ENCODE measurements around the gene CEP290.

CEP290 gene

GRCh38 chr12:88111074-88111652, 30.7 kb downstream of the CEP290 start:
- Mint-ChIP-seq H3K4me3 (no peak overlapping the region), H3K9me3 (no peaks in the 10 kb centered on the region), H3K4me1 (no peaks in the 10 kb centered on the region), H3K36me3 (peaks cover 44% of the 10 kb centered on the region), H3K27ac (no peak overlapping the region), H3K27me3 (no peaks in the 10 kb centered on the region)
- no peak for ATAC-seq

- Mint-ChIP-seq H3K9me3 (no peaks in the 10 kb centered on the region), H3K4me1 (no peaks in the 10 kb centered on the region), H3K4me3 (no peak overlapping the region), H3K36me3 (peaks cover 47% of the 10 kb centered on the region), H3K27me3 (no peaks in the 10 kb centered on the region), H3K27ac (no peak overlapping the region)
- ATAC-seq = no peak
These were observed 33.9 kb downstream of the CEP290 start for GRCh38 chr12:88108021-88108420.

GRCh38 chr12:88093573-88093972, 48.3 kb downstream of the CEP290 start:
- Mint-ChIP-seq H3K36me3 (peaks cover 38% of the 10 kb centered on the region), H3K4me1 (no peaks in the 10 kb centered on the region), H3K9me3 (no peaks in the 10 kb centered on the region), H3K27me3 (no peaks in the 10 kb centered on the region), H3K27ac (no peak overlapping the region), H3K4me3 (no peak overlapping the region)
- ATAC-seq = no peak

GRCh38 chr12:88092771-88093170, 49.1 kb downstream of the CEP290 start:
- Mint-ChIP-seq H3K9me3 (no peaks in the 10 kb centered on the region), H3K4me1 (no peaks in the 10 kb centered on the region), H3K4me3 (no peak overlapping the region), H3K36me3 (peaks cover 30% of the 10 kb centered on the region), H3K27me3 (no peaks in the 10 kb centered on the region), H3K27ac (no peak overlapping the region)
- ATAC-seq = no peak

DNA sequence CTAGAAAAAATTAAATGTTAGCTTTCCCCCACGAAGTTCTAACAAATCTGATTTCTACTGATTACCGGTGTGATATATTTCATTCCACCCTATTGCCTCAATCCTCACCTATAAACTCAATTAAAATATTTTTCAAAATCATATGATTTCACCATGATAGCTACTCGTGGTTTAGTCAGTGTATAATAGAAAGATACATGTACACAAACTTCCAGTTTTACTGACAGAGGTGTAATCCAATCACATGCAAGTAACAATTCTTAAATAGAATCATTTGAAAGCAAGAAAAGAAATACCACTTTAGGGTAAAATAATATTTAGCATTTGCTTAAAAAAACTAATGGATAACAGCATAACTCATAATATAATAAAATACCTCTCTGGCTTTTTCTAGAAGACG, 57.7 kb downstream of the CEP290 start:
- no peak for ATAC-seq
- no peaks in the 10 kb centered on the region for H3K4me1 Mint-ChIP-seq
- H3K36me3 Mint-ChIP-seq = peaks cover 62% of the 10 kb centered on the region

GRCh38 chr12:88083634-88084033, 58.3 kb downstream of the CEP290 start:
- Mint-ChIP-seq H3K9me3 (no peaks in the 10 kb centered on the region), H3K27ac (no peak overlapping the region), H3K4me3 (no peak overlapping the region), H3K27me3 (no peaks in the 10 kb centered on the region), H3K36me3 (peaks cover 58% of the 10 kb centered on the region), H3K4me1 (no peaks in the 10 kb centered on the region)
- ATAC-seq = no peak

More for the DNA sequence above, 57.7 kb downstream of the CEP290 start:
- no peaks in the 10 kb centered on the region for H3K27me3 Mint-ChIP-seq
- H3K4me3 Mint-ChIP-seq = no peak overlapping the region
- H3K27ac Mint-ChIP-seq = no peak overlapping the region
- no peaks in the 10 kb centered on the region for H3K9me3 Mint-ChIP-seq

- Mint-ChIP-seq H3K27me3 (no peaks in the 10 kb centered on the region), H3K4me1 (no peaks in the 10 kb centered on the region), H3K36me3 (peaks cover 63% of the 10 kb centered on the region), H3K9me3 (no peaks in the 10 kb centered on the region), H3K27ac (no peak overlapping the region), H3K4me3 (no peak overlapping the region)
- no peak for ATAC-seq
These were observed 60.6 kb downstream of the CEP290 start for GRCh38 chr12:88081247-88081646.

- H3K4me3 Mint-ChIP-seq = no peak overlapping the region
- peak overlapping the region; percentile 48 for H3K27ac Mint-ChIP-seq
- H3K4me1 Mint-ChIP-seq = peaks cover 15% of the 10 kb centered on the region
- H3K9me3 Mint-ChIP-seq = no peaks in the 10 kb centered on the region
- peaks cover 60% of the 10 kb centered on the region for H3K36me3 Mint-ChIP-seq
- no peak for ATAC-seq
- no peaks in the 10 kb centered on the region for H3K27me3 Mint-ChIP-seq
These were observed 74.6 kb downstream of the CEP290 start for GRCh38 chr12:88067301-88067700.

GRCh38 chr12:88063375-88063774, 78.5 kb downstream of the CEP290 start:
- Mint-ChIP-seq H3K4me1 (peaks cover 20% of the 10 kb centered on the region), H3K36me3 (peaks cover 43% of the 10 kb centered on the region), H3K27ac (peak overlapping the region; percentile 11), H3K9me3 (no peaks in the 10 kb centered on the region), H3K27me3 (no peaks in the 10 kb centered on the region), H3K4me3 (peak overlapping the region; percentile 3)
- ATAC-seq = peak; percentile 64

DNA sequence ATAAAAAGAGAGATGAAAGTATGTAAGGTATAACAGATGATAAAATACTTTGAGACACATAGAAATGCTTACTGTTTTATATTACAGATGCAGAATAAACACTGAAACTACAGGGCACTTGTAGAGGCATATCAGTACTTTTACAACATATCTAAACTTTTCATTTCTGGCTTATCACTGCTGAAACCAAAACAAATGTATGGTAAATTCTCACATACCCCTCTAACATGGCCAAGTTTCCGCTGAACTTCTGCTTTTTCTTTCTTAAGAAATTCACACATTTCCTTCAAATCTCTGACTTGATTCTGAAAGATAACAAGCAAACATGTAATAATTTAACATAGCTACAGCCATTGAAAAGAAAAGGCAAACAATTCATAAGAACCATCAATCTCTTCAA, 79.4 kb downstream of the CEP290 start:
- ATAC-seq = peak; percentile 67
- Mint-ChIP-seq H3K27ac (peak overlapping the region; percentile 11), H3K36me3 (peaks cover 48% of the 10 kb centered on the region), H3K4me1 (peaks cover 20% of the 10 kb centered on the region), H3K9me3 (no peaks in the 10 kb centered on the region), H3K27me3 (no peaks in the 10 kb centered on the region), H3K4me3 (no peak overlapping the region)

GRCh38 chr12:88058719-88059077, 83.2 kb downstream of the CEP290 start:
- H3K36me3 Mint-ChIP-seq = peaks cover 51% of the 10 kb centered on the region
- H3K27ac Mint-ChIP-seq = peak overlapping the region; percentile 4
- no peak for ATAC-seq

DNA sequence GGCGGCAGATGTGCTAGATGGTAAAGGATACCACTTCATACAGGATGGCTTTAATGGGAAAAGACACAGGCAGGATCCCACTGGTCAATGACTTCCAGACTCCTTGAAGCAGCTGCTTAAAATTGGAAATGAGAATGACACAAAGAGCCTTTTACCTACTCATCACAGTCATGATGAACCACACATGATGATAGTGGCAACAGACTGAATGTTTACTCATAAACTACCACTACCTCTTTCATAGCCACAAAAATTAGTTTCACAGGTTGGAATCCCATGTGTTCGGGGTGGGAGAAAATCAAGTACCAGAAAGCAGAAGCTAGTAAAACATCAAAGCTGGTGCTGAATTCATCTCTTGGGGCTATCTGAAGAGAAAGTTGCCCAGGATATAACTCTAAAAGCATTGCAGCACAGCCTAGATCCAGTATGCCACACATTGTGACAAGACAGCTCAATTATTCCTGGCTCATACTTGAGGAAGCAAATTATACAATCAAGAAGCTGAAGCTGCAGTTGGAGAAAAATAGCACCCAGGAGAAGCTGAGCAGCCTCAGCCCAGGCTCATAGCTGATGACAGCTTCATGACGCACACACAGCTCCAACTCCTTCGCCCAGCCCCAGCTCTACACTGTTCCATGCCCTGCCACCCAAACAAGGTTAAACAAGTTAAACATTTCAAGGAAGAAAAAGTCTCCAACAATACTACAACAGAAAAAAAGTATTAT, 83.7 kb downstream of the CEP290 start:
- H3K36me3 Mint-ChIP-seq = peaks cover 47% of the 10 kb centered on the region
- peaks cover 14% of the 10 kb centered on the region for H3K4me1 Mint-ChIP-seq
- no peak overlapping the region for H3K4me3 Mint-ChIP-seq
- H3K9me3 Mint-ChIP-seq = no peaks in the 10 kb centered on the region
- H3K27me3 Mint-ChIP-seq = no peaks in the 10 kb centered on the region
- peak overlapping the region; percentile 4 for H3K27ac Mint-ChIP-seq
- ATAC-seq = no peak

More at GRCh38 chr12:88058719-88059077, 83.2 kb downstream of the CEP290 start:
- Mint-ChIP-seq H3K27me3 (no peaks in the 10 kb centered on the region), H3K4me1 (peaks cover 19% of the 10 kb centered on the region), H3K4me3 (no peak overlapping the region), H3K9me3 (no peaks in the 10 kb centered on the region)

GRCh38 chr12:88056571-88056970, 85.3 kb downstream of the CEP290 start:
- Mint-ChIP-seq H3K4me3 (no peak overlapping the region), H3K36me3 (peaks cover 49% of the 10 kb centered on the region), H3K4me1 (no peaks in the 10 kb centered on the region), H3K27me3 (no peaks in the 10 kb centered on the region), H3K9me3 (no peaks in the 10 kb centered on the region), H3K27ac (no peak overlapping the region)
- no peak for ATAC-seq

DNA sequence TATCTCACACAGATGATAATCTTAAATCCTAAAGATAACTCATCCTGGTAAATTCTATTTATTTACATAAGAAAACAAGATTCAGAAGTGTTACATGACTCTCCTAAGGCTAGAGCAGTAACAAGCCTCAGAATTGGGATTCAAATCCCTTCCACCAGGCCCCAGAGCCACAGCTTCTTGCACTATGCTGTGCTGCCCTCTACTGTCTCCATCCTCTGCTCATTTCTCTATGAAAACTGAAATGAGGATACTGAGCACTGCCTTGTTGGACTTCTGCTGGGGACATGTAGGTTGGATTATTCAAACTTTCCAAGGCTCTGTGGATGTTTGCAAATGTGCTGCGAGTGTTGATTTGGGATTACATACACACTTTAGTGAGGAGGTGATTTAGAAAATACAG, 89.2 kb downstream of the CEP290 start:
- Mint-ChIP-seq H3K36me3 (peaks cover 31% of the 10 kb centered on the region), H3K27me3 (no peaks in the 10 kb centered on the region), H3K27ac (no peak overlapping the region), H3K9me3 (no peaks in the 10 kb centered on the region), H3K4me1 (no peaks in the 10 kb centered on the region), H3K4me3 (no peak overlapping the region)
- ATAC-seq = no peak

DNA sequence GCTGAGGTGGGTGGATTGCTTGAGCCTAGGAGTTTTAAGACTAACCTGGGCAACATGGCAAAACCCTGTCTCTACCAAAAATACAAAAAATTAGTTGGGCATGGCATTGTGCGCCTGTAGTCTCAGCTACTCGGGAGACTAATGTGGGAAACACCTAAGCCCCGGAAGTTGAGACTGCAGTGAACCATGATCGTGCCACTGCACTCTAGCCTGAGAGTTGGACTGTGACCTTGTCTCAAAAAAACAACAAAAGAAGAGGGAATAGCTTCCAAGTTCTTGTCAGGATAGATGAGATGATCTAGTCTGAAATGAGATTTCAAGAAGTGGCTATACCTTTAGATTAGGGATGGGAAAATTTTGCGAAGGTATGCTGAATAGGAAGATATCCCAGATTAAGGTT, 97.9 kb downstream of the CEP290 start:
- no peak for ATAC-seq
- H3K4me1 Mint-ChIP-seq = peaks cover 8% of the 10 kb centered on the region
- no peaks in the 10 kb centered on the region for H3K27me3 Mint-ChIP-seq
- H3K27ac Mint-ChIP-seq = no peak overlapping the region
- no peaks in the 10 kb centered on the region for H3K9me3 Mint-ChIP-seq
- H3K4me3 Mint-ChIP-seq = no peak overlapping the region
- H3K36me3 Mint-ChIP-seq = peaks cover 45% of the 10 kb centered on the region

GRCh38 chr12:88037770-88038169, 104.1 kb downstream of the CEP290 start:
- H3K27me3 Mint-ChIP-seq = no peaks in the 10 kb centered on the region
- H3K4me1 Mint-ChIP-seq = peaks cover 35% of the 10 kb centered on the region

More at GRCh38 chr12:88037770-88038169, 104.1 kb downstream of the CEP290 start:
- no peaks in the 10 kb centered on the region for H3K9me3 Mint-ChIP-seq
- H3K4me3 Mint-ChIP-seq = no peak overlapping the region
- no peaks in the 10 kb centered on the region for H3K36me3 Mint-ChIP-seq
- ATAC-seq = no peak
- no peak overlapping the region for H3K27ac Mint-ChIP-seq

Data from stimulated activated memory B cell treated with anti-CD40 and anti-IgM and Interleukin-4, amounts not matched to agents 10 μg/mL and 1 μg/mL and 100 μg/mL, for 72 hours (primary cell).